Measurements from ENCODE around the gene TTC3.

TTC3 gene

GRCh38 chr21:37075214-37075770 lies 2.2 kb downstream of the TTC3 start:
- H3K14ac ChIP-seq (ENCODE audit: low read length) = no peak overlapping the region
- no peak overlapping the region for H4K8ac ChIP-seq (ENCODE audit: low read depth, low read length)
- no peak overlapping the region for H3K9ac ChIP-seq (ENCODE audit: low read length)

GRCh38 chr21:37076087-37076850 lies 3.2 kb downstream of the TTC3 start:
- no peak overlapping the region for H3K27ac ChIP-seq (ENCODE audit: low read depth, low read length)
- H2BK5ac ChIP-seq (ENCODE audit: low read depth, low read length, poor library complexity) = no peak overlapping the region
- no peak overlapping the region for H4K8ac ChIP-seq (ENCODE audit: low read depth, low read length)
- no peaks in the 10 kb centered on the region for H3K27me3 ChIP-seq (ENCODE audit: insufficient read depth, low read length)
- H3K9me3 ChIP-seq (ENCODE audit: insufficient read depth, low read depth, low read length) = no peaks in the 10 kb centered on the region
- no peak overlapping the region for H3K4me3 ChIP-seq (ENCODE audit: low read depth, low read length)
- peaks cover 19% of the 10 kb centered on the region for H3K79me1 ChIP-seq (ENCODE audit: low read length)
- H2AFZ ChIP-seq (ENCODE audit: insufficient read depth, low read length, poor library complexity) = no peak overlapping the region
- no peak overlapping the region for H2BK120ac ChIP-seq (ENCODE audit: insufficient read depth, low read length, poor library complexity)
- no peaks in the 10 kb centered on the region for H3K36me3 ChIP-seq (ENCODE audit: control insufficient read depth in 1 of 2, insufficient read depth in 2 of 2, low read length in 2 of 2)
- no peak overlapping the region for H4K12ac ChIP-seq (ENCODE audit: low read depth, low read length)
- WGBS (ENCODE audit: extremely low coverage, insufficient coverage, insufficient read length) = no CpG with 5 or more reads among the region's 4 CpGs
- H4K91ac ChIP-seq (ENCODE audit: low read depth, low read length) = no peak overlapping the region
- DNase-seq = no peak
- no peak overlapping the region for H3K4me2 ChIP-seq (ENCODE audit: low read length)
- peaks cover 4 to 7% of the 10 kb centered on the region in 2 experiments for H3K4me1 ChIP-seq (ENCODE audit: control insufficient read depth in 1 of 2, insufficient read depth in 2 of 2, low read length in 2 of 2)
- H3K23ac ChIP-seq (ENCODE audit: low read length) = no peak overlapping the region
- H3K9ac ChIP-seq (ENCODE audit: low read length) = no peak overlapping the region
- H2AK5ac ChIP-seq (ENCODE audit: low read length) = no peak overlapping the region
- no peak overlapping the region for H3K14ac ChIP-seq (ENCODE audit: low read length)
- no peak overlapping the region for H3K18ac ChIP-seq (ENCODE audit: low read length)
- H2BK12ac ChIP-seq (ENCODE audit: low read length) = no peak overlapping the region
- H3K4ac ChIP-seq (ENCODE audit: low read depth, low read length) = no peak overlapping the region
- H3K79me2 ChIP-seq (ENCODE audit: control insufficient read depth, insufficient read depth, low read length, poor library complexity) = peaks cover 22% of the 10 kb centered on the region

More at GRCh38 chr21:37075214-37075770, 2.2 kb downstream of the TTC3 start:
- no peak overlapping the region for H3K4me2 ChIP-seq (ENCODE audit: low read length)
- H3K18ac ChIP-seq (ENCODE audit: low read length) = no peak overlapping the region
- no peak overlapping the region for H2BK12ac ChIP-seq (ENCODE audit: low read length)
- H4K12ac ChIP-seq (ENCODE audit: low read depth, low read length) = no peak overlapping the region
- no peak overlapping the region for H2BK120ac ChIP-seq (ENCODE audit: insufficient read depth, low read length, poor library complexity)
- no peak overlapping the region for H3K23ac ChIP-seq (ENCODE audit: low read length)
- peaks cover 22% of the 10 kb centered on the region for H3K79me2 ChIP-seq (ENCODE audit: control insufficient read depth, insufficient read depth, low read length, poor library complexity)
- H3K79me1 ChIP-seq (ENCODE audit: low read length) = peaks cover 19% of the 10 kb centered on the region
- no peak for DNase-seq
- H2AFZ ChIP-seq (ENCODE audit: insufficient read depth, low read length, poor library complexity) = no peak overlapping the region
- no peak overlapping the region for H2AK5ac ChIP-seq (ENCODE audit: low read length)
- H3K4me1 ChIP-seq (ENCODE audit: control insufficient read depth in 1 of 2, insufficient read depth in 2 of 2, low read length in 2 of 2) = peaks cover 4 to 7% of the 10 kb centered on the region in 2 experiments
- H3K27me3 ChIP-seq (ENCODE audit: insufficient read depth, low read length) = no peaks in the 10 kb centered on the region
- H3K36me3 ChIP-seq (ENCODE audit: control insufficient read depth in 1 of 2, insufficient read depth in 2 of 2, low read length in 2 of 2) = no peaks in the 10 kb centered on the region
- H4K91ac ChIP-seq (ENCODE audit: low read depth, low read length) = no peak overlapping the region
- no peaks in the 10 kb centered on the region for H3K9me3 ChIP-seq (ENCODE audit: insufficient read depth, low read depth, low read length)
- WGBS (ENCODE audit: extremely low coverage, insufficient coverage, insufficient read length) = no CpG with 5 or more reads among the region's 4 CpGs
- no peak overlapping the region for H3K4me3 ChIP-seq (ENCODE audit: low read depth, low read length)
- no peak overlapping the region for H3K27ac ChIP-seq (ENCODE audit: low read depth, low read length)
- no peak overlapping the region for H2BK5ac ChIP-seq (ENCODE audit: low read depth, low read length, poor library complexity)
- H3K4ac ChIP-seq (ENCODE audit: low read depth, low read length) = no peak overlapping the region

GRCh38 chr21:37077403-37077802 lies 4.3 kb downstream of the TTC3 start:
- Histone ChIP-seq H4K12ac (ENCODE audit: low read depth, low read length) (no peak overlapping the region), H2AFZ (ENCODE audit: insufficient read depth, low read length, poor library complexity) (no peak overlapping the region), H3K9ac (ENCODE audit: low read length) (no peak overlapping the region), H3K4me1 (ENCODE audit: control insufficient read depth in 1 of 2, insufficient read depth in 2 of 2, low read length in 2 of 2) (no peaks in the 10 kb centered on the region), H3K27ac (ENCODE audit: low read depth, low read length) (no peak overlapping the region), H3K4ac (ENCODE audit: low read depth, low read length) (no peak overlapping the region), H2AK5ac (ENCODE audit: low read length) (no peak overlapping the region), H4K8ac (ENCODE audit: low read depth, low read length) (no peak overlapping the region), H3K18ac (ENCODE audit: low read length) (no peak overlapping the region), H3K4me2 (ENCODE audit: low read length) (no peak overlapping the region), H3K36me3 (ENCODE audit: control insufficient read depth in 1 of 2, insufficient read depth in 2 of 2, low read length in 2 of 2) (no peaks in the 10 kb centered on the region), H3K79me2 (ENCODE audit: control insufficient read depth, insufficient read depth, low read length, poor library complexity) (peaks cover 16% of the 10 kb centered on the region), H3K23ac (ENCODE audit: low read length) (no peak overlapping the region), H2BK120ac (ENCODE audit: insufficient read depth, low read length, poor library complexity) (no peak overlapping the region), H3K4me3 (ENCODE audit: low read depth, low read length) (no peak overlapping the region), H2BK5ac (ENCODE audit: low read depth, low read length, poor library complexity) (no peak overlapping the region), H4K91ac (ENCODE audit: low read depth, low read length) (no peak overlapping the region), H3K9me3 (ENCODE audit: insufficient read depth, low read depth, low read length) (no peaks in the 10 kb centered on the region), H2BK12ac (ENCODE audit: low read length) (no peak overlapping the region), H3K79me1 (ENCODE audit: low read length) (peaks cover 12% of the 10 kb centered on the region), H3K14ac (ENCODE audit: low read length) (no peak overlapping the region), H3K27me3 (ENCODE audit: insufficient read depth, low read length) (no peaks in the 10 kb centered on the region)
- no CpG with 5 or more reads among the region's 1 CpG for WGBS (ENCODE audit: extremely low coverage, insufficient coverage, insufficient read length)
- no peak for DNase-seq

GRCh38 chr21:37079211-37079824 lies 6.3 kb downstream of the TTC3 start:
- no peak overlapping the region for H3K23ac ChIP-seq (ENCODE audit: low read length)
- H3K9ac ChIP-seq (ENCODE audit: low read length) = no peak overlapping the region
- DNase-seq = no peak
- no peak overlapping the region for H3K4me3 ChIP-seq (ENCODE audit: low read depth, low read length)
- H3K36me3 ChIP-seq (ENCODE audit: control insufficient read depth in 1 of 2, insufficient read depth in 2 of 2, low read length in 2 of 2) = no peaks in the 10 kb centered on the region
- peaks cover 1% of the 10 kb centered on the region for H3K79me2 ChIP-seq (ENCODE audit: control insufficient read depth, insufficient read depth, low read length, poor library complexity)
- H2BK120ac ChIP-seq (ENCODE audit: insufficient read depth, low read length, poor library complexity) = no peak overlapping the region
- no peak overlapping the region for H2AFZ ChIP-seq (ENCODE audit: insufficient read depth, low read length, poor library complexity)
- no peak overlapping the region for H2AK5ac ChIP-seq (ENCODE audit: low read length)
- H3K4me1 ChIP-seq (ENCODE audit: control insufficient read depth in 1 of 2, insufficient read depth in 2 of 2, low read length in 2 of 2) = no peaks in the 10 kb centered on the region
- H3K9me3 ChIP-seq (ENCODE audit: insufficient read depth, low read depth, low read length) = no peaks in the 10 kb centered on the region
- H3K4me2 ChIP-seq (ENCODE audit: low read length) = no peak overlapping the region
- no CpG with 5 or more reads among the region's 6 CpGs for WGBS (ENCODE audit: extremely low coverage, insufficient coverage, insufficient read length)
- no peak overlapping the region for H4K8ac ChIP-seq (ENCODE audit: low read depth, low read length)
- H4K91ac ChIP-seq (ENCODE audit: low read depth, low read length) = no peak overlapping the region
- H3K79me1 ChIP-seq (ENCODE audit: low read length) = no peaks in the 10 kb centered on the region
- no peak overlapping the region for H3K18ac ChIP-seq (ENCODE audit: low read length)
- H3K4ac ChIP-seq (ENCODE audit: low read depth, low read length) = no peak overlapping the region
- H3K27me3 ChIP-seq (ENCODE audit: insufficient read depth, low read length) = no peaks in the 10 kb centered on the region
- no peak overlapping the region for H3K14ac ChIP-seq (ENCODE audit: low read length)
- no peak overlapping the region for H2BK12ac ChIP-seq (ENCODE audit: low read length)
- H2BK5ac ChIP-seq (ENCODE audit: low read depth, low read length, poor library complexity) = no peak overlapping the region
- no peak overlapping the region for H3K27ac ChIP-seq (ENCODE audit: low read depth, low read length)
- H4K12ac ChIP-seq (ENCODE audit: low read depth, low read length) = no peak overlapping the region

Data from trophoblast cell (in vitro differentiated cells and primary cell).